GM18508 (cell line): ENCODE data around the gene SIGLEC7.

Experiments
- ATAC-seq: cut with Tn5 transposase; IDR thresholded peaks from one replicate; pipeline ENCODE4 v1.9.1; 2021; ENCODE audit warnings: moderate number of reproducible peaks; ENCODE audit not compliant: insufficient read depth, unreplicated experiment

SIGLEC7 gene

DNA sequence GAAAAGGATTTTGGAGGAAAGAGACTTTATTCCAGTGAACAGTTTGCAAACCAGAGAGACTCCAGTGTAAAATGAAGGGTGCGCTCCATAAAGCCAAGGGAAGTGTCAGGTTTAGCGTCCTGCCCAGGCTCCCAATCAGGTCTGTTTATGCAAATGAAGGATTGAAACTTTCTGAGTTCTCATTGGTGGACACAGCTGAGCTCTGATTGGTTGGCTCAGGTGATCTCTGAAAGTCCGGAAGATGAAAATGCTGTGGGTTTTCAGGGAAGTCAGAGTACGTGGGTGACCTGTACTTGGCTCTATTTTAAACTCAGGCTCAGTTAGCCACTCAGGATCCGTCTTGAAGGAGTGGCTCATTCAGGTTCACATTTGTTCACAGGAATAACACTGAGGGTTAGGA is 54.1 kb downstream of the SIGLEC7 start:
- ATAC-seq = no peak

- no peak for ATAC-seq
Observed at GRCh38 chr19:51198641-51199040, 56.5 kb downstream of the SIGLEC7 start.

- no peak for ATAC-seq
Observed at GRCh38 chr19:51200071-51200666, 58.1 kb downstream of the SIGLEC7 start.

DNA sequence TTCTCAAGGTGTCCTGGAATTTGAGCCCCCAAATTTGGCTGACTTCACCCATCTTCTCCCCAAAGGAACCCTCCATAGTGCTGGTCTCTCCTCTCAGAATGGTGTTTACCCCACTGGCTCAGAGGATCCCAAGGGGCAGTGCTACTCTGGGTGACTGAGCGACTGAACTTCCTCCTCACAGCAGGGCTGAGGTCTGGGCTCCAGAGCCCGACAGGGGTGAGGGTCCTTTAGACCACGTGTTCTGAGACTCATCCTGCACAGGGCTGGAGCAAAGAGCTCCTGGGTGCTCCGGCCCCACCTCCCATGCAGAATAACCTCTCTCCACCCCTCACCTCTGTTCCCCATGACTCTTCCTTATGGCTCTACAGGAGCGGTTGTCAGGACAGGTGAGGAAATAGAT is 59.6 kb downstream of the SIGLEC7 start:
- ATAC-seq = no peak
